Neural cell (in vitro differentiated cells): ENCODE measurements around the gene BRICD5.

Source experiments
- CTCF ChIP-seq: fragments of 450-650 bp; IDR thresholded peaks from 2 replicates; pipeline ENCODE4 v1.5.1; 2014; ENCODE audit warnings: antibody characterized with exemption, mild to moderate bottlenecking, moderate library complexity; ENCODE audit not compliant: poor library complexity, severe bottlenecking
- EZH2 ChIP-seq: fragments of 200-600, 300-800 bp; shearing (Covaris generic), sonication (generic); IDR thresholded peaks from 2 replicates; pipeline ENCODE4 v1.6.1; 2014; ENCODE audit warnings: antibody characterized with exemption, low read length, borderline replicate concordance, mild to moderate bottlenecking; ENCODE audit not compliant: insufficient read depth, poor library complexity, severe bottlenecking
- TF ChIP-seq, protein P1 (sequence below): IDR thresholded peaks from 2 replicates; pipeline ENCODE4 v1.6.1; 2012; ENCODE audit warnings: borderline replicate concordance

- TF ChIP-seq, protein P1, sequence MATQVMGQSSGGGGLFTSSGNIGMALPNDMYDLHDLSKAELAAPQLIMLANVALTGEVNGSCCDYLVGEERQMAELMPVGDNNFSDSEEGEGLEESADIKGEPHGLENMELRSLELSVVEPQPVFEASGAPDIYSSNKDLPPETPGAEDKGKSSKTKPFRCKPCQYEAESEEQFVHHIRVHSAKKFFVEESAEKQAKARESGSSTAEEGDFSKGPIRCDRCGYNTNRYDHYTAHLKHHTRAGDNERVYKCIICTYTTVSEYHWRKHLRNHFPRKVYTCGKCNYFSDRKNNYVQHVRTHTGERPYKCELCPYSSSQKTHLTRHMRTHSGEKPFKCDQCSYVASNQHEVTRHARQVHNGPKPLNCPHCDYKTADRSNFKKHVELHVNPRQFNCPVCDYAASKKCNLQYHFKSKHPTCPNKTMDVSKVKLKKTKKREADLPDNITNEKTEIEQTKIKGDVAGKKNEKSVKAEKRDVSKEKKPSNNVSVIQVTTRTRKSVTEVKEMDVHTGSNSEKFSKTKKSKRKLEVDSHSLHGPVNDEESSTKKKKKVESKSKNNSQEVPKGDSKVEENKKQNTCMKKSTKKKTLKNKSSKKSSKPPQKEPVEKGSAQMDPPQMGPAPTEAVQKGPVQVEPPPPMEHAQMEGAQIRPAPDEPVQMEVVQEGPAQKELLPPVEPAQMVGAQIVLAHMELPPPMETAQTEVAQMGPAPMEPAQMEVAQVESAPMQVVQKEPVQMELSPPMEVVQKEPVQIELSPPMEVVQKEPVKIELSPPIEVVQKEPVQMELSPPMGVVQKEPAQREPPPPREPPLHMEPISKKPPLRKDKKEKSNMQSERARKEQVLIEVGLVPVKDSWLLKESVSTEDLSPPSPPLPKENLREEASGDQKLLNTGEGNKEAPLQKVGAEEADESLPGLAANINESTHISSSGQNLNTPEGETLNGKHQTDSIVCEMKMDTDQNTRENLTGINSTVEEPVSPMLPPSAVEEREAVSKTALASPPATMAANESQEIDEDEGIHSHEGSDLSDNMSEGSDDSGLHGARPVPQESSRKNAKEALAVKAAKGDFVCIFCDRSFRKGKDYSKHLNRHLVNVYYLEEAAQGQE = no peak
- TF ChIP-seq CTCF (no peak), EZH2 (no peak)
Observed at GRCh38 chr16:2237493-2238149, 27.0 kb upstream of the BRICD5 start.
